Stimulated activated naive CD8-positive, alpha-beta T cell treated with anti-CD3 and anti-CD28 coated beads, Interleukin-15, amount 100 ng/mL, for 72 hours (primary cell): Measurements from ENCODE around the gene ADAMTSL2.

Experiments used
- ATAC-seq: fragments of 150-1000 bp; cut with Tn5 transposase; 2 replicates; pipeline ENCODE4 v1.10.0; 2021; ENCODE audit warnings: mild to moderate bottlenecking, moderate library complexity
- DNase-seq, 2 donors: peaks; one replicate each; pipeline ENCODE4 v3.0.0; 2021 to 2022
- H3K27ac Mint-ChIP-seq, 2 donors: one replicate each; pipeline ENCODE4 v1.8.0; 2022; ENCODE audit warnings: mild to moderate bottlenecking in 2 of 2, mixed read lengths in 2 of 2, moderate library complexity in 2 of 2
- H3K27me3 Mint-ChIP-seq: one replicate; pipeline ENCODE4 v1.8.0; 2022; ENCODE audit warnings: mixed read lengths
- H3K4me1 Mint-ChIP-seq: one replicate; pipeline ENCODE4 v1.8.0; 2022; ENCODE audit warnings: mild to moderate bottlenecking, mixed read lengths
- H3K4me3 Mint-ChIP-seq, 2 donors: one replicate each; pipeline ENCODE4 v1.8.0; 2022; ENCODE audit warnings: mild to moderate bottlenecking in 2 of 2, mixed read lengths in 2 of 2, moderate library complexity in 1 of 2
- H3K9me3 Mint-ChIP-seq, 2 donors: one replicate each; pipeline ENCODE4 v1.8.0; 2022; ENCODE audit warnings: mixed read lengths in 2 of 2

ADAMTSL2 gene

GRCh38 chr9:133533857-133534256 is 647 bp upstream of the ADAMTSL2 start:
- DNase-seq = no peak
- ATAC-seq = no peak
- Mint-ChIP-seq H3K4me1 (peaks cover 35% of the 10 kb centered on the region), H3K9me3 (no peaks in the 10 kb centered on the region), H3K27ac (peak overlapping the region in 1 of 2 donors; percentile 74), H3K4me3 (peak overlapping the region; percentile 42 to 72), H3K27me3 (peaks cover 14% of the 10 kb centered on the region)

- DNase-seq (no peak), ATAC-seq (no peak)
- Mint-ChIP-seq H3K27ac (no peak overlapping the region), H3K4me3 (no peak overlapping the region), H3K27me3 (peaks cover 28% of the 10 kb centered on the region), H3K4me1 (peaks cover 41% of the 10 kb centered on the region), H3K9me3 (no peaks in the 10 kb centered on the region)
These were observed 888 bp downstream of the ADAMTSL2 start for GRCh38 chr9:133535306-133535877.

GRCh38 chr9:133536080-133536479 is 1.6 kb downstream of the ADAMTSL2 start:
- H3K4me3 Mint-ChIP-seq = no peak overlapping the region
- H3K27me3 Mint-ChIP-seq = peaks cover 28% of the 10 kb centered on the region
- H3K9me3 Mint-ChIP-seq = no peaks in the 10 kb centered on the region

GRCh38 chr9:133536536-133536935 is 2.0 kb downstream of the ADAMTSL2 start:
- Mint-ChIP-seq H3K4me3 (no peak overlapping the region), H3K27me3 (peaks cover 28% of the 10 kb centered on the region), H3K27ac (no peak overlapping the region), H3K9me3 (no peaks in the 10 kb centered on the region), H3K4me1 (peaks cover 41% of the 10 kb centered on the region)
- ATAC-seq = no peak
- no peak for DNase-seq

More at GRCh38 chr9:133536080-133536479, 1.6 kb downstream of the ADAMTSL2 start:
- peaks cover 41% of the 10 kb centered on the region for H3K4me1 Mint-ChIP-seq
- DNase-seq (no peak), ATAC-seq (no peak)
- H3K27ac Mint-ChIP-seq = no peak overlapping the region

GRCh38 chr9:133537257-133537656 is 2.8 kb downstream of the ADAMTSL2 start:
- Mint-ChIP-seq H3K27ac (no peak overlapping the region), H3K4me3 (no peak overlapping the region), H3K27me3 (peaks cover 28% of the 10 kb centered on the region), H3K9me3 (no peaks in the 10 kb centered on the region), H3K4me1 (peaks cover 38% of the 10 kb centered on the region)
- DNase-seq (no peak), ATAC-seq (no peak)

GRCh38 chr9:133538176-133538575 is 3.7 kb downstream of the ADAMTSL2 start:
- Mint-ChIP-seq H3K27me3 (peaks cover 19% of the 10 kb centered on the region), H3K9me3 (no peaks in the 10 kb centered on the region), H3K4me1 (peaks cover 29% of the 10 kb centered on the region), H3K27ac (no peak overlapping the region), H3K4me3 (no peak overlapping the region)
- ATAC-seq = no peak
- DNase-seq = no peak

- Mint-ChIP-seq H3K4me3 (no peak overlapping the region), H3K9me3 (no peaks in the 10 kb centered on the region), H3K27ac (no peak overlapping the region), H3K4me1 (peaks cover 19% of the 10 kb centered on the region), H3K27me3 (peaks cover 19% of the 10 kb centered on the region)
- ATAC-seq (no peak), DNase-seq (no peak)
These were observed 4.6 kb downstream of the ADAMTSL2 start for GRCh38 chr9:133538851-133539833.

- H3K4me3 Mint-ChIP-seq = no peak overlapping the region
- H3K4me1 Mint-ChIP-seq = peaks cover 11% of the 10 kb centered on the region
- ATAC-seq = no peak
- no peaks in the 10 kb centered on the region for H3K9me3 Mint-ChIP-seq
- H3K27me3 Mint-ChIP-seq = peaks cover 19% of the 10 kb centered on the region
- DNase-seq = no peak
- no peak overlapping the region for H3K27ac Mint-ChIP-seq
These were observed 5.6 kb downstream of the ADAMTSL2 start for GRCh38 chr9:133539991-133540697.

- no peaks in the 10 kb centered on the region for H3K9me3 Mint-ChIP-seq
- H3K4me3 Mint-ChIP-seq = no peak overlapping the region
- H3K27ac Mint-ChIP-seq = no peak overlapping the region
- ATAC-seq (no peak), DNase-seq (no peak)
- peaks cover 19% of the 10 kb centered on the region for H3K27me3 Mint-ChIP-seq
- peaks cover 10% of the 10 kb centered on the region for H3K4me1 Mint-ChIP-seq
These were observed 6.2 kb downstream of the ADAMTSL2 start for GRCh38 chr9:133540698-133541025.

GRCh38 chr9:133542002-133542401 is 7.5 kb downstream of the ADAMTSL2 start:
- no peak for DNase-seq
- no peak overlapping the region for H3K4me3 Mint-ChIP-seq
- peaks cover 10% of the 10 kb centered on the region for H3K4me1 Mint-ChIP-seq
- no peak overlapping the region for H3K27ac Mint-ChIP-seq
- H3K9me3 Mint-ChIP-seq = no peaks in the 10 kb centered on the region
- peaks cover 19% of the 10 kb centered on the region for H3K27me3 Mint-ChIP-seq
- no peak for ATAC-seq

- H3K4me1 Mint-ChIP-seq = peaks cover 6% of the 10 kb centered on the region
- DNase-seq = no peak
- H3K4me3 Mint-ChIP-seq = no peak overlapping the region
- no peaks in the 10 kb centered on the region for H3K9me3 Mint-ChIP-seq
- no peak overlapping the region for H3K27ac Mint-ChIP-seq
- peaks cover 14% of the 10 kb centered on the region for H3K27me3 Mint-ChIP-seq
- ATAC-seq = no peak
These were observed 9.4 kb downstream of the ADAMTSL2 start for GRCh38 chr9:133543772-133544467.

GRCh38 chr9:133545494-133546286 is 11.2 kb downstream of the ADAMTSL2 start:
- ATAC-seq (no peak), DNase-seq (no peak)
- Mint-ChIP-seq H3K4me1 (no peaks in the 10 kb centered on the region), H3K27me3 (no peaks in the 10 kb centered on the region), H3K27ac (no peak overlapping the region), H3K4me3 (no peak overlapping the region), H3K9me3 (no peaks in the 10 kb centered on the region)

GRCh38 chr9:133546287-133546680 is 11.8 kb downstream of the ADAMTSL2 start:
- Mint-ChIP-seq H3K4me3 (no peak overlapping the region), H3K4me1 (no peaks in the 10 kb centered on the region), H3K27me3 (no peaks in the 10 kb centered on the region), H3K9me3 (no peaks in the 10 kb centered on the region), H3K27ac (no peak overlapping the region)
- DNase-seq (no peak), ATAC-seq (no peak)

- no peak overlapping the region for H3K27ac Mint-ChIP-seq
- H3K4me1 Mint-ChIP-seq = no peaks in the 10 kb centered on the region
- no peaks in the 10 kb centered on the region for H3K9me3 Mint-ChIP-seq
- no peak overlapping the region for H3K4me3 Mint-ChIP-seq
- H3K27me3 Mint-ChIP-seq = no peaks in the 10 kb centered on the region
- ATAC-seq (no peak), DNase-seq (no peak)
These were observed 12.6 kb downstream of the ADAMTSL2 start for GRCh38 chr9:133547116-133547515.

GRCh38 chr9:133551446-133551845 is 16.9 kb downstream of the ADAMTSL2 start:
- H3K4me3 Mint-ChIP-seq = no peak overlapping the region
- H3K27me3 Mint-ChIP-seq = no peaks in the 10 kb centered on the region
- H3K9me3 Mint-ChIP-seq = no peaks in the 10 kb centered on the region
- DNase-seq (no peak), ATAC-seq (no peak)
- no peak overlapping the region for H3K27ac Mint-ChIP-seq
- no peaks in the 10 kb centered on the region for H3K4me1 Mint-ChIP-seq
